CD4-positive, alpha-beta T cell treated with Interleukin-1 beta for 1 hour (primary cell): ENCODE measurements around the gene PLXDC1.

Source experiments
- DNase-seq, 2 donors: peaks; one replicate each; pipeline ENCODE4 v3.0.0-alpha.2; 2020 to 2022

PLXDC1 gene

DNA sequence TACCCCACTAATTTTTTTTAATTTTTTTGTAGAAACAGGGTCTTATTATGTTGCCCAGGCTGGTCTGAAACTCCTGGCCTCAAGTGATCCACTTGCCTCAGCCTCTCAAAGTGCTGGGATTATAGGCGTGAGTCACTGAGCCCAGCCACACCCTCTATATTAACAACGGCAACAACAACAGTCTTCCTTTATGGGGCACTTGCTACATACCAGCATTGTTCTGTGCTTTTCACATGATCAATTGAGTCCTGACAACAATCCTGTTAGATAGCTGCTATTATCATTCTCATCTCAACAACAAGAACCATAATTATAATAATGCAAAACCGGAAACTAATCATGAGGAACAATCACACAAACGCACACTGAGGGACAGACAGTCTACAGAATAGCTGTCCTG, 27.1 kb upstream of the PLXDC1 start:
- DNase-seq, result no peak

GRCh38 chr17:39177256-39177655, 25.8 kb upstream of the PLXDC1 start:
- no peak for DNase-seq

DNA sequence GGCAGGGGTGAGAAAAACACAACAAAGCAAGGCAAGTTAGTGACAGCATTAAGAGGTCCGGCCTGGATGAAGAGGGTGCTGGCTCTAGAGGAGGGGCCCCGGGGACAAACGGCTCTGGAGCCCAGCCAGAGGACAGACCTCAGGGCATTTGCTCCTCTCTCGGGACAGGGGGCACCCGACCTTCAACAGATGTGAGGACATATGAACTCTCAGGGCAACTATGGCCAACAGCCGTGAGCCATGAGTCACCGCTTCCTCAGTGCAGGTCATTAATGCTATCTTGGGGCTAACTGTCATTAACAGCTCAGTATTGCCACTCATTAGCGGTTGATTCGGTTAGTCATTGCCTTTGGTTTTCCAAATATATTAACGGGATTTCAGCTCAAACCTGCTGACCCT, 24.3 kb upstream of the PLXDC1 start:
- no peak for DNase-seq

- DNase-seq, result peak; percentile 77 to 78
Observed at GRCh38 chr17:39174920-39175694, 23.7 kb upstream of the PLXDC1 start.

GRCh38 chr17:39173526-39174274, 22.3 kb upstream of the PLXDC1 start:
- no peak for DNase-seq

DNA sequence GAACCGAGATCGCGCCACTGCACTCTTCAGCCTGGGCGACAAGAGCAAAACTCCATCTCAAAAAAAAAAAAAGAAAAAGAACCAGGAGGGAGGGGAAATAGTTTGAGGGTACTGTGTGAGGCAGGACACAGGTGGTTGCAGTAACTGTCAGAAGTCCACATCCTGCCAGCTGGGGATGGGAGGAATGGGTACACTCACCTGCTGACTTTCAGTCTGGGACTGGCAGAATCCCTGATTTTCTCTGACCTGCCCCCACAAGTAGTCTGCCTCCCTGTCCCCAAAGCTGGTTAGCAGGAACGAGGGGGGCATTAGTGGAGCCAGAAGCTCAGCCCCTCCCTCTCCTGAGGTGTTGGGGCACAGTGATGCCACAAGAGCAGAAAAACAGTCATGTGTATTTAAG, 21.6 kb upstream of the PLXDC1 start:
- no peak for DNase-seq

DNA sequence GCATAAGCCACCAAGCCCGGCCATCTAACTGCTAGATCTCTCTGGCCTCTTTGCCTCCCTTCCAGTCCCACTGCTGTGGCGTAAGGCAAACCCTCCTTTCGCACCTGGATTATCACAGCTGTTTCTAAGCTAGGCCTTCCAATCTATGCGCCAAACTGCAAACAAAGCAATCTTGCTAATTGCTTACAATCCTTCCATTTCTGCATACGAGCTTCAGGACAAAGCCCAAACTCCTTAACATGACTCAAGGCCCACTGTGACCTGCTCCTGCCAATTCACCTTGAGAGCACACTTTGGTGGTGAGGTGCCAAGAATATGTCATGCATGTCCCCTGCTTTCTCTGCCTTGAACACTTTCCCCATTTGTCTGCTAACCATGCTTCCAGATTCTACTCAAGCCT, 20.5 kb upstream of the PLXDC1 start:
- no peak for DNase-seq

DNA sequence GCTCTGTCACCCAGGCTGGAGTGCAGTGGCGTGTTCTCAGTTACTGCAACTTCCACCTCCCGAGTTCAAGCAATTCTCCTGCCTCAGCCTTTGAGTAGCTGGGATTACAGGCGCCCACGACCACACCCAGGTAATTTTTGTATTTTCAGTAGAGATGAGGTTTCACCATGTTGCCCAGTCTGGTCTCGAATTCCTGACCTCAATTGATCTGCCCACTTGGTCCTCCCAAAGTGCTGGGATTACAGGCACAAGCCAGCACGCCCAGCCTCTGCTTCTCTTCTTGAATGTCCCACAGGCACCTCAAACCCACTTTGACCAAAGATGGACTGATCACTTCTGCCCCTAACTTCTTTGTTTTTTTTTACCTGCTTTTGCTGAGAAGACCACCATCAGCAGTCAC, 19.1 kb upstream of the PLXDC1 start:
- DNase-seq, result no peak

DNA sequence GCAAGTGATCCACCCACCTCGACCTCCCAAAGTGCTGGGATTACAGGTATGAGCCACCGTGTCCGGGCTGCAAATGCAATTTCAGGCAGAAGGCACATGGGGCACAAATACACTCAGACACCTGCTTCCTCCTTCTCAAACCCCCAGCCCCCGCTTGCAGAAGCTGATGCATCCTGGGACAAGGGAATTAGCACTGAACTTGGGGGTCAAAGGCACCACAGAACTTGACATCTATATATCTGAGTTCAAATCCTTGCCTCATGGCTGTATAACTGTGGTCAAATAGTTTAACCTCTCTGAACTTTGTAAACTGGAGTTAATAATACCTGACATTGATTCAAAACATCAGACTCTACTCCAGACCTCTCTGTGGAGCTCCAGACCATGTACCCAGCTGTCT, 18.7 kb upstream of the PLXDC1 start:
- no peak for DNase-seq

DNA sequence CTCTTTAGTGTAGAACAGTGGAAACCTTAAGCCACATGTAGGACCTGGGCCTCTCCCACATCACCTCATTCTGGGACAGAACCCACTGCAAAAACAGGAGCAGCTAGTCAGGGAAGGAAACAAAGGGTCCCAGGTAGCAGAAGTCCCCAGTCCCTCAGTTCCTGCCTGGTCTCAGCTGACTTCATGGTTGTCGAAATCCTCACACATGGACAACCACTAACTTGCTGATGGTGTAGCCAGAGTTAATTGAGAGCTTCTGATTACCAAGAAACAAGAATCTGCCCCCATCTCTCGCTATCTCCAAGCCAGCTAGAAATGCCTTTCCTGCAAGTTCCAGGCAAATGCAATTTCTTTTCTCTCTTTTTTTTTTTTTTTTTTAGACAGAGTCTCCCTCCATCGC, 18.1 kb upstream of the PLXDC1 start:
- no peak for DNase-seq

- no peak for DNase-seq
Observed at GRCh38 chr17:39169101-39169500, 17.7 kb upstream of the PLXDC1 start.

- peak in 1 of 2 donors; percentile 11 for DNase-seq
Observed at GRCh38 chr17:39168503-39168902, 17.1 kb upstream of the PLXDC1 start.

DNA sequence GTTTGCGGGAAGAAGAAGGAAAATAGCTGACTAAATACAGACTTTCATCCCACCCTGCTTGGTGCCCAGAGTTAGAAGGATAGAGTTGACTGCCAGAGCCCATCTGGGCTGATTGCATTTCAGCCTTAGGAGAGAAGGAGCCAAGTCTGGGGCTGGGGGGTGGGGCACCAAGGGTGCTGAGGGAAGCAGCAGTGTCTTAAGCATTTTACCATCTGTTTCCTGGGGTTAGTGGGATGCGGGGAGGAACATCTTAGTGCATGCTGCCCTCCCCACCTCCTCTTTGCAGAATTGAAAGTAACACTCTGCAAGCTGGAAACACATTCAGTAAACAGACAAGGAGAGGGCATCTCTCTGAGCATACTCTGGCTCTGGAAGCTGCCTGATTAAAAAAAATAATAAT, 16.0 kb upstream of the PLXDC1 start:
- DNase-seq, result peak in 1 of 2 donors; percentile 24

DNA sequence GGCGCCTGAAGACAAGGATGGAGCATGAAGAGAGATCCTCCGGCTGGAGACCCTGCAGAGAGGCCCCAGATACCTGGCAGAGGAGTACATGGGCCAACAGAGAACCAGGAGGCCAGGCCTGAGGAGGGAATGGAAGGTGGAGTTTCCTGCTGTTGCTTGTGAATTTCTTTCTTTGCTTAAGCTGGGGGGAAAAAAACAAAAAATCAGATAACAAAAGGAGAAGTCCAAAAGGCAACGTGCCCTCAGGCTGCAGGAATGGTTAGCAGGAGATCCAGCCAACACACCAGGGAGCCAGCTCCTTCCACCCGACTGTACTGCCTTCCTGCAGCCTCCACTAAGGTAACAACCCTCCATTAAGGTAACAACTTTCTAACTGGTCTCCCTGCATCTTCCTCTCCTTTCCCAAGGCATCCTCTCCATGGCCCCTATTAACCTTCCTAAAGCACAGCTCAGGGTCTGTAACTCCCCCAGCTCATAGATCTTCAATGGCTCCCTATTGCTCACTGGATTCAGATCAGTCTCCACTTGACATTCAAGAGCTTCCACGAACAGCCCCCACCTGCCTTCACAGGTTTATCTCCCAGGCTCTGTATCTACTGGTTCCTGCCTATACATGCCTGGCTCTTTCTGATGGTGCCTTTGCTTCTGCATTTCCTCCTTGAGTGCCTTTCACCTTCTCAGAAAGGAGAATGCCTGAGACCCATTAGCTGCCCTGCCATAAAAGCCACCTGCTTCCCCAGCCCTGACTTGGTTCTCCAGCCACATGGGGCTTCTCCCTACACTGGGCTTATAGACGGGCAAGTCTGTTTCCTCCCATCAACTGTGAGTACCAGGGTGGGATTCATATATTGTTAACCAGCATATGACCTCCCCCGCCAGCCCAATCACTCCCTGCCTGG, 15.2 kb upstream of the PLXDC1 start:
- no peak for DNase-seq

- DNase-seq, result no peak
Observed at GRCh38 chr17:39165841-39166349, 14.5 kb upstream of the PLXDC1 start, which contains the start of gene ARL5C. ARL5C (minus strand) TSS chr17:39166161; CDS start chr17:39165760, 401 bp downstream.

GRCh38 chr17:39165178-39165840, 13.9 kb upstream of the PLXDC1 start:
- DNase-seq, result no peak

- peak; percentile 79 to 81 for DNase-seq
Observed at GRCh38 chr17:39164675-39165143, 13.3 kb upstream of the PLXDC1 start.

GRCh38 chr17:39161962-39162361, 10.5 kb upstream of the PLXDC1 start:
- DNase-seq, result no peak

DNA sequence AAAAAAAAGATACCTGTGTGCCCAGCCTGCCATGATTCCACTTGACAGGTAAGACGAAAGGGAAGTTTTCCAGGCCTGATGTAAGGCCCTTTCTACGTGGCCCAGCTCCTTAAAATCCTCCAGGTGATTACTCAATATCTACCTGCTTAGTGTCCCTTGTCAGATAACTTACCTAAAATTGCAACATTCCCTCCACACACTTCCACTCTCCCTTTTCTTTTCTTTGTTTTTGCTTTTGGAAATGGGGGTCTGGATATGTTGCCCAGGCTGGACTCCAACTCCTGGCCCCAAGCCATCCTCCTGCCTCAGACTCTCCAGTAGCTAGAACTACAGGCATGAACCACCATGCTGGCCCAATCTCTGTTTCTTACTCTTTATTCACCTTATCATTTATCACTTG, 7.2 kb upstream of the PLXDC1 start:
- no peak for DNase-seq

DNA sequence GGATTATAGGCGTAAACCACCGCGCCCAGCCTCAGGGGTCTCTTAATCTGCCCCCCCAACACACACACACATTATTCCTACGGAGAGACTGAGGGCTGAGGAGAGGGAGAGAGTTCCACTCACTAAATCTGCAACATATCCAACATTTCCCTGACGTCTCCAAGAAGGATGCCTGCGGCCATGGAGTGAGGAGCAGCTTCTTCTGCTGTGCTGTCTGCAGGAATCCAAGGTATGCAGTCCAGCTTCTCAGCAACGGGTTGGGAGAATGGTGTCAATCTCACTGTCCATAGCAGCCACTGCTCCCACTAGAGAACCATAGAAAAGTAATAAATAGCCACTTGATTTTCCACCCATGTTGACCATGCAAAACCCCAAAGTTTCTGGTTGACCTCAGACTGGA, 5.1 kb upstream of the PLXDC1 start:
- no peak for DNase-seq

DNA sequence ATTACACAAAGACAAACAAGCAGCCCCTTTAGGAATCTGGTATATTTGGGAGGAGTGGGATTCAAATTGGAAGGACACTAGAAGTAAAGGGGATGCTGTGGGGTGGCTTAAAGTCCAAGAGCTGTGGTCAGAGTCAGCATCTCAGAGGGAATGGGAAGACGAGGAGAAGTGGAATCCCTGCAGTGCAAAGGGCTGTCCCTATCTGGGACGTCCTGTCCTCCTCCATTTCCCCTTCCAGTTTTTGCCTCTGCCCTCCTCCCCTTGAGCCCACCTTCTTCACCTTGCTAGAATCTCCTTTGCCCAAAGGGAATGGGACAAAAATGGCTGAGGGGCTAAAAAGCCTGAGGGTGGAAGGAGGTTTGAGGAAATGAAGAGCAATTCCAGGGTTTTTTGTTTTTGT, 4.2 kb upstream of the PLXDC1 start:
- DNase-seq, result no peak

- DNase-seq, result peak; percentile 91 to 94
Observed at GRCh38 chr17:39153599-39154051, 2.2 kb upstream of the PLXDC1 start.
